HG03520 (cell line): ENCODE measurements around the gene EXOC6B.
"Not testable (repeated sequence)": the region's sequence is repeated elsewhere in the genome, so short reads cannot be mapped to it uniquely, and the experiment has no call there.

Experiments used
- ATAC-seq: cut with Tn5 transposase; IDR thresholded peaks from one replicate; pipeline ENCODE4 v1.9.1; 2021; ENCODE audit warnings: mild to moderate bottlenecking, moderate library complexity; ENCODE audit not compliant: unreplicated experiment

The EXOC6B gene

GRCh38 chr2:72685638-72686213 is 140.1 kb downstream of the EXOC6B start:
- no peak for ATAC-seq

DNA sequence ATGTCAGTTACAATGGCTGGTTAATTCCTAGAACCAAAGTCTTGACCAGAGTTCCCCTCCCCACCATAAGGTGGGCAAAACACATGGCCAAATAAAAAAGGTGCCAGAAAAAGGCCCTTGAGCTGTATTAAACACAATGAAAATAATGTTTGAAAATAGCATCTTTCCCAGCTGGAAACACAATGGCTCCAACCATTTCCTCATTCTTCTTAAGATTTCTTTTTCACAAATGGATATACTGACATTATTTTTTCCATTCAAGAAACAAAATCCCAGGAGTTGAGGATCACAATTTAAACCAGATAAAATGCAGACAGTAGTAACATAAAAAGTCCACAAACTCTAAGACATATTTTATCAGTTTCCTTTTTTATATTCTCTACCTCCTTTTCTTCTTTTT is 143.8 kb downstream of the EXOC6B start:
- ATAC-seq: no peak

DNA sequence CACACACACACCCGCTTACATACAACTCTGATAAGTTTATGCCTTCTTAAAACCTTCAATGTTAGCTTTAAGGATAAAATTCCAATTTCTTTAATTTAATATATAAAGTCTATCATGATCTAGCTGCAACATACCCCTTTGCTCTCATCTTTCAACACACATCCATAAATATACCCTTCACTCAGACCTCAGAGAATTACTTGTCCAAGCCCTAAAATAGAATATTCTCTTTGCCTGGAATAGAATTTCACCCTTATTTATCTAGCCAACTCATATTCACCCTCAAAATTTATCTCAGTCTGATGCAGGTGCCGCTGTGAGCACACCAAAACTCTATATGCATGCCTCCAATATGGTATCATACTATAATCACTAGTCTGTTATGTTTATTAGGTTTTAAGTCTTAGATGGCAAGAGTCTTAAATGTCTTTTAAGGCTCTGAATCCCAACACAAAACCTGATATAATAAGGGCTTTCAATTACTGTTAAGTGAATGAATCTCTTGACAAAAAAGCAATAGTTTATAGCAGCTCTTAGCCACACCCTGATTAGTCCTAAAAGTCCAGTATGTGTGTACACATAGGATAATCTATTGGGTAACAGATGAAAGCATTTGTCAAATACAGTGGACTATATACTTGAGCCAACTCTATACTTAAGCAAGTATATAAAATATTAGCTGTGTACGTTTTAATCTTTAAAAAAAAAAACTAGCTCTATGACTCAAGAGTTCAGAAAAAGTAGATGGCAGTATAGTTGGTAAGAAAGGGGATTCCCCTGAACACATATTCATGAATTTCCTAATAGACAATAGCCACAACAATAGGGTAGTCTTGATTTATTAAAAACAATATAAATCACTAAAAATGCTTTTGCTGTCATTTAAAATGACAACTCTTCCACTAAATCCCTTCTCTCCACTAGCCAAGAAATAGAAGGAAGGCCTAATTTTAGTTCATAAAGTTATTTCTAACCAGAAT is 144.5 kb downstream of the EXOC6B start:
- no peak for ATAC-seq

- ATAC-seq: no peak
Measured at GRCh38 chr2:72678024-72678423, 147.8 kb downstream of the EXOC6B start.

GRCh38 chr2:72676341-72677025 is 149.3 kb downstream of the EXOC6B start:
- ATAC-seq: no peak

DNA sequence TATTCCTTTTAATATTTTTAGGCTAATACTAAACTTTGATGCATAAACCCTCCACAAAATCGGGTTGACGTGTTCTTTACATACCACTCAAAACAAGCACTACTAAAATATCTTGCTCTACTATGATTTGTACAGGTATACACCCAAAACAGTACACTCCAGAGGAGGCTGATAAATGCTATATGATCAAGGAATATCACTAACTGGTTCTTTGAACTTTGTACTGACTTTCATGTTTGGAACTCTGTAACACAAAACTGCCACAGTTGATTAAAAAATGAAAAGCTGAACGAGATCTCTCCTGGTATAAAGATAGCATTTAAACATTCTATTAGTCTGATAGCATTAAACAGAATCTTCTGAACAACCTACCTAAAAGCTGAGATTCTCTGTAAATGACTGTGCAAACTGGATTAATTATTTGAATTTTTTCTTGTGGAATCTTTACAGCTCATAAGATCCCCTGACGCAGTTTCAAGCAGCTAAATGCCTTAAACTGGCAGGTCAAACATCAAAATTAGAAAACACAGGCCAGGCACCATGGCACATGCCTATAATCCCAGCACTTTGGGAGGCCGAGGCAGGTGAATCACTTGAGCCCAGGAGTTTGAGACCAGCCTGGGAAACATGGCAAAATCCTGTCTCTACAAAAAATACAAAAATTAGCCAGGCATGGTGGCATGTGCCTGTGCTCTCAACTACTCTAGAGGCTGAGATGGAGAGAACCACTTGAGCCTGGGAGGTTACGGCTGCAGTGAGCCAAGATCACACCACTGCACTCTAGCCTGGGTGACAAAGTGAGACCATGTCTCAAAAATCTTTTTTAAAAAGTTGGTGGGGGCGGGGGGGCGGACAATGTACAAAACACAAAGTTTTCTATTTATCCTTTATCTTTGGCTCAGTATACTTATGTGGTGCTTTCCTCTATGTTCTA is 150.6 kb downstream of the EXOC6B start:
- no peak for ATAC-seq

GRCh38 chr2:72673279-72673678 is 152.6 kb downstream of the EXOC6B start:
- ATAC-seq: no peak

DNA sequence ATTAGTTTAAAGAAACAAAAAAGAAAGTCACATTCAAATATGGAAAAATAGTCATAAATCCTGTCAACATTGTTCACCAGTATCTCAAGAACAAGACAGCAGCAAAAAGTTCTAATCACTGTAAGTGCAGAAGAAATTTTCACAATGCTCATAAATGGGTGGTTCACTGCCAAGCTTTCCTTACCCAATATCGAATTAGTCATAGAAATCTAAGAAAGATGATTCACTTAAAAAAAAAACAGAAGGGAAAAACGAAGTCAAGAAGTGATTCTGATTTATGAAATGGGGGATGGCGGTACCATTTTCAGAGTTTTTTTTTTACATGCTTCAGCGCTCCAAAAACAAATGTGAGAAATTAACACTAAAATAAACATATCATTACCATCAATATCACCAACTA is 156.7 kb downstream of the EXOC6B start:
- ATAC-seq: no peak

DNA sequence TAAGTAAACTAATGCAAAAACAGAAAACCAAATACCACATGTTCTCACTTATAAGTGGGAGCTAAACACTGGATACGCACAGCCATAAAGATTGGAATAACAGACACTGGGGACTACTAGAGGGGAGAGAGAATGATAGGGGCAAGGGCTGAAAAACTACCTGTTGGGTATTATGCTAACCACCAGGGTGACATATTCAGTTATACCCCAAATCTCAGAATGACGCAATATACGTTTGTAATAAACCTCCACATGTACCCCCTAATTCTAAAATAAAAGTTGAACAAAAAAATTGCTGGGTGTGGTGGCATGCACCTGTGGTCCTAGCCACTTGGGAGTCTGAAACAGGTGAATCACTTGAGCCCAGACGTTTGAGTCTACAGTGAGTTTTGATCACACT is 157.2 kb downstream of the EXOC6B start:
- ATAC-seq: no peak

DNA sequence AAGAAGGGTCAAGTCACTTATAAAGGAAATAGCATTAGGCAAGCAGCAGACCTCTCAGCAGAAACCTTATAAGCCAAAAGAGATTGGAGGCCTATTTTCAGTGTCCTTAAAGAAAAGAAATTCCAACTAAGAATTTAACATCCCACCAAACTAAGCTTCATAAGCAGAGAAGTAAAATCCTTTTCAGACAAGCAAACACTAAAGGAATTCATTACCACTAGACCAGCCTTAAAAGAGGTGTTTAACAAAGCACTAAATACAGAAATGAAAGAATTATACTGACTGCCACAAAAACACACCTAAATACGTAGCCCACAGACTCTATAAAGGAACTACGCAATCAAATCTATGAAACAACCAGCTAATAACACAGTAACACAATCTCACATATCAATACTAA is 160.4 kb downstream of the EXOC6B start:
- ATAC-seq: no peak

DNA sequence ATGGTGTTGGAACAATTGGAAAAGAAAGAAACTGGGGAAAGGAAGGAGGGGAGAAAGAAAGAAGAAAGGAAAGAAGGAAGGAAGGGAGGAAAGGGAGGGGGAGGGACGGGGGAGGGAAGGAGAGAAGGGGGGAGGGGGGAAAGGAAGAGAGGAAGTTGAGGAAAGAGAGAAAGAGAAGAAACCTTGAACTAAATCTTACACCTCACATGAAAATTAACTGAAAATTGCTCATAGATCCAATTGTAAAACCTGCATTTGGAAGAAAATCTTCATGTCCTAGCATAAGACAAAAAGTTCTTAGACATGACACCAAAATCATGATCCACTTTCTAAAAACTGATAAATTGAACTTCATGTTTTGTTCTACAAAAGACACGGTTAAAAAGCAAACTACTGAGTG is 163.8 kb downstream of the EXOC6B start:
- no peak for ATAC-seq

- ATAC-seq: no peak
Measured at GRCh38 chr2:72649810-72650209, 176.0 kb downstream of the EXOC6B start.

GRCh38 chr2:72641221-72641620 is 184.6 kb downstream of the EXOC6B start:
- ATAC-seq: not testable (repeated sequence)

DNA sequence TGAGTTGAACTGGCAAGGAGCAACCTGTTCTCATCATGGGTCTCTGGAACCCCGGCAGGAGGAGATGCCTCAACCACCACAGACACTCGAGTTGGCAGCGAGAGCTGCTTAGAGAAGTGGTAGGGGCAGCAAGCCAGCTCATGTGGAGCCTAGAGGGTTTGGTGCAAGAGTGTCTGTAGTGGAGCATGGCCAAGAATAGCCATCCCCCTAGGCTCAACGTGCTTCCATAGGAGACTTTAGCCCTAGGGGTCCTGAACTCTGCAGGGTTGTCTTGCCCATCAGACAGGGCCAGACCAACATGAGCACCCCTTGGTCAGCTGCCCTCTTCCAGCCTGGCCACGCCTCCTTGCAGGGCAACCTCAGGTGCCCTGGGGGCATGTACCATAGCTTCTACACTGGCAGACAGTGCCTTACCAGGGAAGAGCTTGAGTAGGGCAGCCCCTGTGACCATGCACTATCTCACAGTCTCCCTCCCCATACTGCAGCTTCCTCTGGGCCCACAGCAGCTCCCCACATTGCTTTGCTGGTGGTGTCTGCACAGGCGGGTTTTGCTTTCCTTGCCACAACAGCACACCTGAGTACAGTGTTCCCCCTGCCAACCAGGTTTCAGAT is 187.1 kb downstream of the EXOC6B start:
- no peak for ATAC-seq

DNA sequence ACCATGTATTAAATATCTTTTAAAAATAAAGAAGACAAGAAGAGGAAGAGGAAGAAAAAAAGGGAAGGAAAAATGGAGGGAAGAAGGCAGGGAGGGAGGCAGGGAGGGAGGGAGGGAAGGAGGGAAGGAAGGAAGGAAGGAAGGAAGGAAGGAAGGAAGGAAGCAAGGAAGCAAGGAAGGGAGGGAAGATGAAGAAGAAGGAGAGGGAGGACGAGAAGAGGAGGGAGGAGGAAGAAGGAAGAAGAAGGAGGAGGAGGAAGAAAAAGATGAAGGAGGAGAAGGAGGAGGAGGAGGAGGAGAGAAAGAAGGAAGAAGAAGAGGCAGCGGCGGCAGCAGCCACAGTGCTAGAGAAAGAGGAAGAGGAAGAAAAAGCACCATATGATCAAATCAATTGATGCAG is 189.6 kb downstream of the EXOC6B start:
- no peak for ATAC-seq

DNA sequence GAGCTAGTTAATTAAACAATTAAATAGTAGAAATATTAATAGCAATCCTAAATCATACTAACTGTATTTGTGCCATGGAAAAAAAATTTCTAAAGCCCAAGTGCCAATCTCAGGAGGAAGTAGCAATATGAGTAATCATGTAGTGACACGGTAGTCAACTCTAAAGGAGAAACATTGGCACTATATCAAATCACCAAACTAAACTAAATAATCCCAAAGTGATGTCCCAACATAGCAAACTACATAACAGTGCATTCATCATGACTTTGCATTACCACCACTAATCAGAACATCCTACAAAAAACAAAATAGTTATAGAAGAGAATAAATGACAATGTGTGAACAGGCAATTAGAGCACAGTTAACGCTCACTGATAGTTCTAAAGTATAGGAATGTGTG is 195.1 kb downstream of the EXOC6B start:
- no peak for ATAC-seq

- ATAC-seq: no peak
Measured at GRCh38 chr2:72629062-72629461, 196.8 kb downstream of the EXOC6B start.

- no peak for ATAC-seq
Measured at GRCh38 chr2:72627083-72627482, 198.8 kb downstream of the EXOC6B start.

GRCh38 chr2:72625366-72625765 is 200.5 kb downstream of the EXOC6B start:
- no peak for ATAC-seq

DNA sequence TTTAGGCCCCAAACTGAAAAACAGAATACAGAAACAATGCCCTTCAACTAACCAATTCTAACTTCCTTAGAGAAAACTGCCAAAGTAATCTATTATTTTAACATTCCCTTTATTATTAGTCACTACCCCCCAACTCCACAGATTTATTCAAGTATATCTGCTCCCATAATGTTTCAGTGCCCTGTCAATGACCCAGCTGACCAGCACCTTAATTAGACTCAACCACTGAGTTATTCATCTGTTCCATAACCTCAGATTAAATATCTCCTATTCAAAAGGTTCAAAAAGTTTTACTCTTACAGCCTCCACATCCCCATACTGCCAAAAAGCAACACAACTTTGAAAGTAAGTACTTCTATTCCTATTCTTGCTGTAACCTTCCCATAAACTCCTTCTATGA is 202.4 kb downstream of the EXOC6B start:
- ATAC-seq: no peak
